H1 (cell line): Measurements from ENCODE around the gene XPNPEP3. TPM values are rescaled to one million over a fixed set of nuclear protein-coding genes. Genes with fewer than 3 reads are reported as not detected.

ENCODE experiments used
- CTCF ChIA-PET: fragments of 300-600 bp; sonication (Branson Sonifier 250); formaldehyde crosslinking; loops from one replicate; lab custom pipeline; 2021; ENCODE audit not compliant: partially characterized antibody; lab: Charles Lee
- POLR2A ChIA-PET: fragments of 300-600 bp; sonication (Branson Sonifier 250); formaldehyde crosslinking; loops from one replicate; lab custom pipeline; 2021; ENCODE audit warnings: inconsistent platforms; ENCODE audit not compliant: partially characterized antibody; lab: Charles Lee
- DNase-seq, 2 experiments: peaks; one replicate each; pipeline versions ENCODE4 v3.0.0 to v3.0.0-alpha.2; 2010 to 2022; ENCODE audit warnings: low spot score in 2 of 2, low read depth in 1 of 2, mixed read lengths in 1 of 2
- FAIRE-seq: peaks from 2 replicates; lab custom pipeline; 2011; peaks lifted over from hg19 to GRCh38; lab: Jason Lieb, UNC
- H2AFZ ChIP-seq: 2 replicates; pipeline ENCODE4 v1.8.1; 2012; ENCODE audit warnings: low read length, inconsistent platforms
- H2AK5ac ChIP-seq: 2 replicates; pipeline ENCODE4 v1.6.1; 2013; ENCODE audit warnings: low read depth, low read length
- H2BK120ac ChIP-seq: replicated peaks from 2 replicates; pipeline ENCODE3; 2013; ENCODE audit warnings: low read depth, low read length, inconsistent platforms
- H2BK12ac ChIP-seq: 2 replicates; pipeline ENCODE4 v1.6.1; 2013; ENCODE audit warnings: low read depth, low read length
- H2BK15ac ChIP-seq: 2 replicates; pipeline ENCODE4 v1.6.1; 2013; ENCODE audit warnings: low read length
- H2BK20ac ChIP-seq: 2 replicates; pipeline ENCODE4 v1.6.1; 2013; ENCODE audit warnings: low read length
- H2BK5ac ChIP-seq: 2 replicates; pipeline ENCODE4 v1.6.1; 2013; ENCODE audit warnings: low read depth, low read length
- H3K14ac ChIP-seq: 2 replicates; pipeline ENCODE4 v1.6.1; 2013; ENCODE audit warnings: inconsistent platforms; ENCODE audit not compliant: insufficient read length
- H3K18ac ChIP-seq: 2 replicates; pipeline ENCODE4 v1.6.1; 2013; ENCODE audit warnings: low read length; ENCODE audit errors: extremely low read depth
- H3K23ac ChIP-seq: 2 replicates; pipeline ENCODE4 v1.6.1; 2013; ENCODE audit warnings: inconsistent platforms; ENCODE audit not compliant: insufficient read length
- H3K23me2 ChIP-seq: 2 replicates; pipeline ENCODE4 v1.6.1; 2013; ENCODE audit warnings: low read depth, low read length
- H3K27ac ChIP-seq: 2 replicates; pipeline ENCODE4 v1.6.1; 2011; ENCODE audit warnings: low read depth, low read length, inconsistent platforms
- H3K27me3 ChIP-seq, 4 experiments: replicated peaks in 1 of 4; 1 replicate in 1 of 4; 2 replicates in 3 of 4; pipeline versions ENCODE4 v1.6.1 to v1.8.1; 2011 to 2013; ENCODE audit warnings: low read length in 3 of 4, mild to moderate bottlenecking in 3 of 4, inconsistent platforms in 2 of 4, mixed read lengths in 2 of 4, moderate library complexity in 1 of 4; ENCODE audit not compliant: control insufficient read depth in 3 of 4, insufficient read depth in 3 of 4; ENCODE audit errors: extremely low read depth in 1 of 4
- H3K36me3 ChIP-seq, 4 experiments: 2 replicates each; pipeline versions ENCODE4 v1.6.1 to v1.8.1; 2011 to 2013; ENCODE audit warnings: mild to moderate bottlenecking in 4 of 4, low read length in 3 of 4, moderate library complexity in 2 of 4, control low read depth in 1 of 4, inconsistent platforms in 1 of 4; ENCODE audit not compliant: insufficient read depth in 4 of 4, control insufficient read depth in 2 of 4
- H3K4ac ChIP-seq: replicated peaks from 2 replicates; pipeline ENCODE3; 2013; ENCODE audit warnings: low read length, low read depth, mixed read lengths, inconsistent platforms; ENCODE audit not compliant: insufficient read length
- H3K4me1 ChIP-seq, 4 experiments: replicated peaks in 1 of 4; 1 replicate in 1 of 4; 2 replicates in 3 of 4; pipeline versions ENCODE4 v1.6.1 to v1.8.1; 2011 to 2013; ENCODE audit warnings: low read length in 3 of 4, inconsistent platforms in 2 of 4, mixed read lengths in 1 of 4; ENCODE audit not compliant: insufficient read depth in 4 of 4, control insufficient read depth in 3 of 4
- H3K4me2 ChIP-seq, 2 experiments: 2 replicates each; pipeline versions ENCODE4 v1.6.1 to v1.8.1; 2011 to 2013; ENCODE audit warnings: low read depth in 2 of 2, low read length in 2 of 2, control low read depth in 1 of 2, inconsistent platforms in 1 of 2, mild to moderate bottlenecking in 1 of 2; ENCODE audit not compliant: insufficient read depth in 1 of 2
- H3K4me3 ChIP-seq, 4 experiments: fragments of 200-600, 300-600 bp in 1 of 4; sonication (generic), shearing (Covaris generic), sonication (Bioruptor Twin) in 1 of 4; 2 replicates each; pipeline versions ENCODE4 v1.5.1 to v1.8.1; 2011 to 2016; ENCODE audit warnings: low read length in 4 of 4, low read depth in 3 of 4, control low read depth in 2 of 4, inconsistent platforms in 2 of 4, mild to moderate bottlenecking in 2 of 4, mixed read lengths in 1 of 4, moderate library complexity in 1 of 4; ENCODE audit not compliant: insufficient read depth in 2 of 4; ENCODE audit errors: extremely low read depth in 1 of 4
- H3K56ac ChIP-seq: replicated peaks from 2 replicates; pipeline ENCODE3; 2013; ENCODE audit warnings: low read depth, mild to moderate bottlenecking, mixed read lengths, low read length, inconsistent platforms; ENCODE audit not compliant: insufficient read length
- H3K79me1 ChIP-seq: 2 replicates; pipeline ENCODE4 v1.6.1; 2013; ENCODE audit warnings: low read depth, low read length, control low read depth
- H3K79me2 ChIP-seq, 2 experiments: 2 replicates each; pipeline versions ENCODE4 v1.6.1 to v1.8.1; 2012 to 2013; ENCODE audit warnings: low read length in 2 of 2, mild to moderate bottlenecking in 2 of 2, inconsistent platforms in 1 of 2; ENCODE audit not compliant: insufficient read depth in 2 of 2, control insufficient read depth in 1 of 2
- H3K9ac ChIP-seq, 4 experiments: replicated peaks in 1 of 4; 1 replicate in 1 of 4; 2 replicates in 3 of 4; pipeline versions ENCODE4 v1.6.1 to v1.8.1; 2011 to 2013; ENCODE audit warnings: low read depth in 3 of 4, low read length in 3 of 4, control low read depth in 2 of 4, mild to moderate bottlenecking in 2 of 4, moderate library complexity in 2 of 4, inconsistent platforms in 1 of 4; ENCODE audit errors: extremely low read depth in 1 of 4
- H3K9me3 ChIP-seq, 2 experiments: 2 replicates each; pipeline versions ENCODE4 v1.6.1 to v1.8.1; 2012 to 2013; ENCODE audit warnings: mild to moderate bottlenecking in 2 of 2, moderate library complexity in 2 of 2, control low read depth in 1 of 2, inconsistent platforms in 1 of 2, low read depth in 1 of 2, low read length in 1 of 2, mixed read lengths in 1 of 2; ENCODE audit not compliant: insufficient read depth in 2 of 2
- H4K20me1 ChIP-seq, 2 experiments: replicated peaks in 1 of 2; 2 replicates each; pipeline versions ENCODE3 to v1.8.1; 2011 to 2013; ENCODE audit warnings: inconsistent platforms in 2 of 2, low read length in 2 of 2, mild to moderate bottlenecking in 1 of 2; ENCODE audit not compliant: insufficient read depth in 2 of 2, control insufficient read depth in 1 of 2
- H4K5ac ChIP-seq: 2 replicates; pipeline ENCODE4 v1.6.1; 2013; ENCODE audit warnings: low read length, low read depth, mixed read lengths, inconsistent platforms; ENCODE audit not compliant: insufficient read length
- H4K8ac ChIP-seq: 2 replicates; pipeline ENCODE4 v1.8.0; 2013; ENCODE audit warnings: mild to moderate bottlenecking, moderate library complexity, low read length, inconsistent platforms; ENCODE audit not compliant: insufficient read depth; ENCODE audit errors: extremely low read depth
- H4K91ac ChIP-seq: replicated peaks from 2 replicates; pipeline ENCODE3; 2013; ENCODE audit warnings: low read length, mixed read lengths, inconsistent platforms; ENCODE audit not compliant: insufficient read length
- BRCA1 ChIP-seq: IDR thresholded peaks from 2 replicates; pipeline ENCODE4 v1.6.1; 2012; ENCODE audit warnings: low read depth, low read length, improper control_type of control experiment
- CREB1 ChIP-seq: IDR thresholded peaks from 2 replicates; pipeline ENCODE4 v1.6.1; 2012; ENCODE audit warnings: inconsistent platforms
- EGR1 ChIP-seq: IDR thresholded peaks from 2 replicates; pipeline ENCODE4 v1.6.1; 2011; ENCODE audit warnings: low read depth, low read length, borderline replicate concordance
- KDM5A ChIP-seq: fragments of 200-600 bp; IDR thresholded peaks from 2 replicates; pipeline ENCODE4 v1.7.1; 2012; ENCODE audit warnings: mild to moderate bottlenecking, low read length, inconsistent platforms, mixed read lengths
- NANOG ChIP-seq: IDR thresholded peaks from 2 replicates; pipeline ENCODE4 v1.6.1; 2011; ENCODE audit warnings: low read length, low read depth, mild to moderate bottlenecking, inconsistent platforms; ENCODE audit not compliant: insufficient read depth, poor library complexity, severe bottlenecking
- RFX5 ChIP-seq: IDR thresholded peaks from 2 replicates; pipeline ENCODE4 v1.6.1; 2011; ENCODE audit warnings: low read depth, low read length, improper control_type of control experiment, borderline replicate concordance
- RXRA ChIP-seq: IDR thresholded peaks from 2 replicates; pipeline ENCODE4 v1.6.1; 2011; ENCODE audit warnings: low read depth, mild to moderate bottlenecking, low read length, moderate library complexity; ENCODE audit not compliant: insufficient read depth
- SAP30 ChIP-seq: fragments of 300-600 bp; sonication (generic); IDR thresholded peaks from 2 replicates; pipeline ENCODE4 v1.7.1; 2012; ENCODE audit warnings: low read length, moderate library complexity, mild to moderate bottlenecking, inconsistent platforms; ENCODE audit not compliant: insufficient read depth, insufficient replicate concordance
- SP4 ChIP-seq: IDR thresholded peaks from 2 replicates; pipeline ENCODE4 v1.6.1; 2012; ENCODE audit warnings: low read length, inconsistent platforms
- WGBS, 2 experiments: shearing (Covaris generic) in 1 of 2; methylation state at CpG; one replicate each; pipeline versions ENCODE4 v1.1.6 to v1.1.7; 2013 to 2015; ENCODE audit warnings: low lambda C conversion rate in 2 of 2, mixed read lengths in 2 of 2, inconsistent platforms in 1 of 2, low coverage in 1 of 2, missing lambda C conversion rate in 1 of 2; ENCODE audit not compliant: insufficient replicate concordance in 2 of 2, insufficient coverage in 1 of 2, insufficient read length in 1 of 2; ENCODE audit errors: extremely low coverage in 1 of 2, missing lambda C conversion rate in 1 of 2; 5-methylcytosine and 5-hydroxymethylcytosine counted together
- polyA plus RNA-seq, 7 experiments: library from polyadenylated mRNA; depleted of rRNA in 3 of 7; stranded (reverse) in 5 of 7; unstranded in 2 of 7; fragments of >200 nt in 5 of 7; fragments of 200-250 nt in 2 of 7; gene quantifications; 1 replicate in 5 of 7; 2 replicates in 1 of 7; 4 replicates in 1 of 7; pipeline versions ENCODE4 v1.2.1 to v1.2.3, GENCODE V29; 2011 to 2013; ENCODE audit warnings: missing spikeins in 2 of 7, mixed read lengths in 2 of 7
- total RNA-seq: library from RNA; stranded (reverse); fragmentation: NEBNext Ultra II Directional; extraction: Animal tissue kit (Norgen Biotek cat#: 25700); gene quantifications from 2 replicates; pipeline ENCODE4 v1.2.1, GENCODE V29; 2021

The XPNPEP3 gene
- total and polyA plus RNA-seq, 2 of the 8 experiments (the other 6 are each of a cell fraction or from before 2014, with no cell fraction given) = 25.8 to 29.2 TPM

GRCh38 chr22:40972587-40972986 lies 115.6 kb downstream of the XPNPEP3 start:
- ChIA-PET POLR2A (interaction anchor here (1.3 to 3.0 kb wide), 9 partner anchors 9 to 265 kb away, joined by 3 to 12 read pairs (median 7); partner anchors contain the start of gene RBX1), CTCF (interaction anchor here (0.6 to 1.0 kb wide), 3 partner anchors 12 to 97 kb away, joined by 3 to 7 read pairs (median 4); no protein-coding TSS in a partner anchor)
- Histone ChIP-seq H3K18ac (no peak overlapping the region), H3K27ac (no peak overlapping the region), H3K36me3 (peaks cover 2 to 40% (median 16%) of the 10 kb centered on the region in 4 experiments; a peak in 7 of 8 replicates), H3K4me3 (no peak overlapping the region), H3K14ac (no peak overlapping the region), H2BK20ac (no peak overlapping the region), H3K56ac (no peak overlapping the region), H3K23ac (no peak overlapping the region), H3K79me2 (no peaks in the 10 kb centered on the region), H4K8ac (no peak overlapping the region), H2AK5ac (no peak overlapping the region), H3K9me3 (no peaks in the 10 kb centered on the region), H4K5ac (no peak overlapping the region), H3K27me3 (no peaks in the 10 kb centered on the region), H3K23me2 (no peaks in the 10 kb centered on the region), H3K4ac (no peak overlapping the region), H2BK120ac (no peak overlapping the region), H3K4me2 (no peak overlapping the region), H2BK15ac (no peak overlapping the region), H2BK12ac (no peak overlapping the region), H4K91ac (no peak overlapping the region), H3K9ac (no peak overlapping the region), H4K20me1 (no peaks in the 10 kb centered on the region), H2BK5ac (no peak overlapping the region), H3K79me1 (0 out of 2 replicates have a peak, but pooled peaks cover 2% of the 10 kb centered on the region), H2AFZ (no peak overlapping the region), H3K4me1 (no peaks in the 10 kb centered on the region)
- WGBS, 2 experiments = 99% methylated on average over 6 of the region's 6 CpGs; no CpG with 5 or more reads in 1 of the 2 experiments
- FAIRE-seq = no peak
- TF ChIP-seq RXRA = no peak
- no peak for TF ChIP-seq SAP30
- TF ChIP-seq EGR1 = no peak
- TF ChIP-seq KDM5A = no peak
- TF ChIP-seq NANOG = no peak
- TF ChIP-seq CREB1 = no peak
- TF ChIP-seq SP4 = no peak
- no peak for TF ChIP-seq BRCA1
- TF ChIP-seq RFX5 = no peak
- DNase-seq = no peak
